T-helper 1 cell treated with Interleukin-12 subunit alpha and Interleukin-12 subunit beta and Interleukin-4 antibody, amounts not matched to agents 30 μg/mL and 1 μg/mL, for 36 hours (primary cell): ENCODE measurements around the gene GPN2.
A peak's percentile ranks its signal among the peaks of the same experiment; 100 is the strongest.
"Not testable (repeated sequence)": the region's sequence is repeated elsewhere in the genome, so short reads cannot be mapped to it uniquely, and the experiment has no call there.

Source experiments
- H3K27ac Mint-ChIP-seq: one replicate; pipeline ENCODE4 v1.8.0; 2021; ENCODE audit warnings: mild to moderate bottlenecking, mixed read lengths
- H3K27me3 Mint-ChIP-seq: one replicate; pipeline ENCODE4 v1.8.0; 2021; ENCODE audit warnings: low read depth, mixed read lengths
- H3K36me3 Mint-ChIP-seq: one replicate; pipeline ENCODE4 v1.8.0; 2021; ENCODE audit warnings: low read depth, mixed read lengths
- H3K4me1 Mint-ChIP-seq: one replicate; pipeline ENCODE4 v1.8.0; 2021; ENCODE audit warnings: low read depth, mixed read lengths
- H3K4me3 Mint-ChIP-seq: one replicate; pipeline ENCODE4 v1.8.0; 2021; ENCODE audit warnings: mild to moderate bottlenecking, moderate library complexity, mixed read lengths
- H3K9me3 Mint-ChIP-seq: one replicate; pipeline ENCODE4 v1.8.0; 2021; ENCODE audit warnings: mixed read lengths

The GPN2 gene

DNA sequence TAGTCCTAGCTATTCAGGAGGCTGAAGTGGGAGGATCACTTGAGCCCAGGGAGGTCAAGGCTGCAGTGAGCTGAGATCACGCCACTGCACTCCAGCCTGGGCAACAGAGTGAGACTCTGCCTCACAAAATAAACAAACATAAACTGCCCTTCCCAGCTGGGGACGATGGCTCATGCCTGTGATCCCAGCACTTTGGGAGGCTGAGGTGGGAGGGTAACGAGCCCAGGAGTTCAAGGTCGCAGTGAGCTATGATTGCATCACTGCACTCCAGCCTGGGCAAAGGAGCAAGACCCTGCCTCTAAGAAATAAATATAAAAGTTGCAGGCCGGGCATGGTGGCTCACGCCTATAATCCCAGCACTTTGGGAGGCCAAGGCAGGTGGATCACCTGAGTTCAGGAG lies 8.5 kb downstream of the GPN2 start:
- not testable (repeated sequence) for H3K4me1 Mint-ChIP-seq, H3K27me3 Mint-ChIP-seq, H3K4me3 Mint-ChIP-seq, H3K27ac Mint-ChIP-seq, H3K9me3 Mint-ChIP-seq
- H3K36me3 Mint-ChIP-seq = peaks cover 33% of the 10 kb centered on the region

DNA sequence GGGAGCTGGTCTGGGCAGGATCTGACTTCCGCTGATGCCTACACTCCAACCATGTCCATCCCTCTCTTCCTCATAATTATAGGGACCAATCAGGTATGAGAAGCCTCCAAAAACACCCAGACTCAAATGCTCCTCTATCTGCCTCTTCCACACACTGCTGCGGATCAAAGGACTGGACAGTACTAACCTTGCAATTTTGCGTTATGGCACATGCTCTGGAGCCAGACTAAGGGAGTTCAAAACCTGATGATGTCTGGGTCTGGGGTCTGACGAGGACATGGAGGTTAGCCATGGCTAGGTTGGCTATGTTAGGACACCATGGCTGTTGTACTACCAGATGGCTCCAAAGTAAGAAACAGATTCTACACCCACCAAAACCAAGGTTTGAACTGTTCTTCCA lies 10.3 kb downstream of the GPN2 start:
- H3K27ac Mint-ChIP-seq = no peak overlapping the region
- no peaks in the 10 kb centered on the region for H3K4me1 Mint-ChIP-seq
- H3K9me3 Mint-ChIP-seq = no peaks in the 10 kb centered on the region
- H3K4me3 Mint-ChIP-seq = no peak overlapping the region
- H3K27me3 Mint-ChIP-seq = no peaks in the 10 kb centered on the region
- H3K36me3 Mint-ChIP-seq = peaks cover 26% of the 10 kb centered on the region

DNA sequence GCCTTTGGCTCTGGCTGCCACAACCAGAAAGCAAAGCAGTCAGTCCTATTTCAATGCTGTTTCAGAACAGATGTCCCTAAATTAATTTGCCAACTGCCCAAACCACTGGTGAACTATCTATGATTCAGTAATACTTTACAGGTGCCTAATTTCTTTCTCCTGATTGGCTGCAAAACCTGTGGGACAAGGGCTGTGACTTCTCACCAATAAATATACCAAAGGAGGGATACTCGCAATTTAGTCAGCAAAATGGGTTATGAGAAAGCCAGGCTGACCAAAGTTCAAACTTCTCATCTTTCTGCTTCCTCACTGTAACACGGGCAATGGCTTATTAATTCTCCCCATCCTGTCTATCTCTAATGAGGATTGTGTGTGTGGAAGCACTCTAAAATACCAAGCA lies 12.8 kb downstream of the GPN2 start:
- Mint-ChIP-seq H3K27ac (no peak overlapping the region), H3K36me3 (peaks cover 5% of the 10 kb centered on the region), H3K4me1 (no peaks in the 10 kb centered on the region), H3K9me3 (no peaks in the 10 kb centered on the region), H3K27me3 (no peaks in the 10 kb centered on the region), H3K4me3 (no peak overlapping the region)

DNA sequence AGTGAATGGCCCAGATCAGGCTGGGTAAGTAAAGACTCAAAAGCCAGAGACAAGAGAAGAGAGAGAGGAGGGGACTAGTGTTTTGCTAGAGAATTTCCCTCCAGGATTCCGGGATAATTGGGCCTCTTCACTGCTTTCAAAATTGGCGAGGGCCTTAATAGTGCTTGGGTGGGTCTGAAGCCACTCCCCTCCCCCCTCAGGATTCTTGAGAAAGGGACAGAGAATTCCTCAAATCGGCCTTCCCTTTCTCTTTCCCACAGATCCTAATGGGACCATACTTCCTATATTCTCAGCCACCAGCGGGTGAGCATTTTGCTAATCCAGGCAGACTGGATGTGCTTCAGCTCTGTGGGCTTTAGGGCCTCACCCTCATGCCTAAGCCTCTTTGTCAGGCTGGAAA lies 15.2 kb downstream of the GPN2 start:
- H3K9me3 Mint-ChIP-seq = no peaks in the 10 kb centered on the region
- H3K27me3 Mint-ChIP-seq = no peaks in the 10 kb centered on the region
- no peak overlapping the region for H3K27ac Mint-ChIP-seq
- peaks cover 2% of the 10 kb centered on the region for H3K36me3 Mint-ChIP-seq
- H3K4me1 Mint-ChIP-seq = no peaks in the 10 kb centered on the region
- H3K4me3 Mint-ChIP-seq = no peak overlapping the region

DNA sequence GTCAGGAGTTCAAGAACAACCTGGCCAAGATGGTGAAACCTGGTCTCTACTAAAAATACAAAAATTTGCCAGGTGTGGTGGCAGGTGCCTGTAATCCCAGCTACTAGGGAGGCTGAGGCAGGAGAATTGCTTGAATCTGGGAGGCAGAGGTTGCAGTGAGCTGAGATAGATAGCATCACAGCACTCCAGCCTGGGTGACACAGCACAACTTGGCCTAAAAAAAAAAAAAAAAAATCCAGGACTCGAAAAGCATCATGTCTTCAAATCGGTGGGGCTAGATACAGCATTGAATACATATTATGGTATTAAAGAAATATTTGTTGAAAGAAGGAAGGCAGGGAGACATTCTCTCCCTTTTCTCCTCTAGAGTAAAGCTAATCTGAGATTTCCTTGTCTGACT lies 17.0 kb downstream of the GPN2 start:
- H3K27ac Mint-ChIP-seq, H3K27me3 Mint-ChIP-seq: not testable (repeated sequence)

DNA sequence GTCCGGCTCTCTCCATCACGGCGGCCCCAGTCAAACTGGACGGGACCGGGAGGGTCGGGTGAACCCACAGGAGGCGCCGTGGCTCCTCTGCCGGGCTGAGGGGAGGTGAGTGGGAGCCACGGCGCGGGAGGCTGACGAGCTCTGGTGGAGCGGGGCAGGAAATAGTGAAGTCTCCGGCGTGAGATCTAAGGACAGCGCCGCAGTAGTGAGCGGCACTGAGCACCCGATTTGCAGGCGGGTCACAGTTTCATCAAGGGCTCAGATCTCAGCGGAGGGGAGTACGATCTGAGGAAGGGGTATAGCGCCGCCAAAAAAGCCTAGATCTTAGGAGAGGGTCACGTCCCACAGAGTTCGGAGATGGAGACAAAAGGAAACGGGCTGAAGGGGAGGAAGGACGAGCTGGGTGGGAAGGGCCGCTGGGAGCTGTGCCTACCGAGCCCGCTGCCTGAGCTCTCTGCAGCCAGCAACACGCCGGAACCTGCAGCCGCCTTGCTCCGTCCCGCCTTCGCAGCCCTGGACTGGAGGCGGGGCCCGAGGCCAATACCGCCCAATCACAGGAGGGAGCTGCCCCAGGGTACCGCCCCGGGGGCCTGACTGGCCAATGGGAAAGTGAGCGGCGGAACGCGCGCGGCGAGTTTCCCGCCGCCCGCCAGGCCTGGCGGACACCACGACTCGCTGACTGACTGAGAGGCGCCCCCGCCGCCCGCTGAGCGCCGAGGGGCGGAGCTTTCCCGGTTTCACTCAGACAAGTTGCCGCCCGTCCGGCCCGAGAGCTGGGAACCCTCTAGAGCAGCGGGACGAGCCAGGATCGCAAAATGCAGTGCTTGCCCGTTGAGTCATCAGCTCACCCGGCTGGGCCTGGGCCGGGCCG lies 25.2 kb downstream of the GPN2 start:
- Mint-ChIP-seq H3K27me3 (no peaks in the 10 kb centered on the region), H3K4me3 (peak overlapping the region; percentile 99), H3K27ac (peak overlapping the region; percentile 99), H3K4me1 (peaks cover 27% of the 10 kb centered on the region), H3K36me3 (no peaks in the 10 kb centered on the region), H3K9me3 (no peaks in the 10 kb centered on the region)

More for the DNA sequence above, 17.0 kb downstream of the GPN2 start:
- not testable (repeated sequence) for H3K9me3 Mint-ChIP-seq, H3K4me3 Mint-ChIP-seq, H3K36me3 Mint-ChIP-seq, H3K4me1 Mint-ChIP-seq

DNA sequence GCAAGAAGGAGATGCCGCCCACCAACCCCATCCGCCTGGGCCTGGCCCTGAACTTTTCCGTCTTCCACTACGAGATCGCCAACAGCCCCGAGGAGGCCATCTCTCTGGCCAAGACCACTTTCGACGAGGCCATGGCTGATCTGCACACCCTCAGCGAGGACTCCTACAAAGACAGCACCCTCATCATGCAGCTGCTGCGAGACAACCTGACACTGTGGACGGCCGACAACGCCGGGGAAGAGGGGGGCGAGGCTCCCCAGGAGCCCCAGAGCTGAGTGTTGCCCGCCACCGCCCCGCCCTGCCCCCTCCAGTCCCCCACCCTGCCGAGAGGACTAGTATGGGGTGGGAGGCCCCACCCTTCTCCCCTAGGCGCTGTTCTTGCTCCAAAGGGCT lies 26.4 kb downstream of the GPN2 start:
- Mint-ChIP-seq H3K4me1 (peaks cover 27% of the 10 kb centered on the region), H3K4me3 (peak overlapping the region; percentile 99), H3K9me3 (no peaks in the 10 kb centered on the region), H3K27ac (no peak overlapping the region), H3K36me3 (no peaks in the 10 kb centered on the region), H3K27me3 (no peaks in the 10 kb centered on the region)

DNA sequence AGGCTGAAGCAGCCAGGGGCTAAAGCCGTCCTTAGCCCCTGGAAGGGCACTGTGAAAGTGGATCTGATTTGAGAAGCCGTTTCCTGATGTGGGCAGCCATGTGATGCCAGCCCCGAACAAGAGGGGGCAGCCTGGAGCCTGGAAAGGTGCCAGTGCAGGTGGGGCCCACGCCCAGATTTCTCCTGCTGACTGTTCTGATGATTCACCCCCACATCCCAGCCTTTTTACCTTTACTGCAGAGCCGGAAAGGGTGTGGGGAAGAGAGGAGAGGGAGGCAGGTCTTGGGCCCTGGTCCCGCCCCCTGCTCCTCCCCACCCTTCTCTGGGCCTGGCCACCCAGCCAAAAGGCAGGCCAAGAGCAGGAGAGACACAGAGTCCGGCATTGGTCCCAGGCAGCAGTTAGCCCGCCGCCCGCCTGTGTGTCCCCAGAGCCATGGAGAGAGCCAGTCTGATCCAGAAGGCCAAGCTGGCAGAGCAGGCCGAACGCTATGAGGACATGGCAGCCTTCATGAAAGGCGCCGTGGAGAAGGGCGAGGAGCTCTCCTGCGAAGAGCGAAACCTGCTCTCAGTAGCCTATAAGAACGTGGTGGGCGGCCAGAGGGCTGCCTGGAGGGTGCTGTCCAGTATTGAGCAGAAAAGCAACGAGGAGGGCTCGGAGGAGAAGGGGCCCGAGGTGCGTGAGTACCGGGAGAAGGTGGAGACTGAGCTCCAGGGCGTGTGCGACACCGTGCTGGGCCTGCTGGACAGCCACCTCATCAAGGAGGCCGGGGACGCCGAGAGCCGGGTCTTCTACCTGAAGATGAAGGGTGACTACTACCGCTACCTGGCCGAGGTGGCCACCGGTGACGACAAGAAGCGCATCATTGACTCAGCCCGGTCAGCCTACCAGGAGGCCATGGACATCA lies 27.1 kb downstream of the GPN2 start, which contains the start of gene SFN:
TSS of gene SFN (plus strand) at position 369 of the 904 bp plus-strand sequence. CDS start at position 433, 64 bp downstream.
- Mint-ChIP-seq H3K4me1 (peaks cover 27% of the 10 kb centered on the region), H3K36me3 (no peaks in the 10 kb centered on the region), H3K27ac (peak within 1 kb of the TSS; percentile 55), H3K9me3 (no peaks in the 10 kb centered on the region), H3K4me3 (peak within 1 kb of the TSS; percentile 99), H3K27me3 (no peaks in the 10 kb centered on the region)

DNA sequence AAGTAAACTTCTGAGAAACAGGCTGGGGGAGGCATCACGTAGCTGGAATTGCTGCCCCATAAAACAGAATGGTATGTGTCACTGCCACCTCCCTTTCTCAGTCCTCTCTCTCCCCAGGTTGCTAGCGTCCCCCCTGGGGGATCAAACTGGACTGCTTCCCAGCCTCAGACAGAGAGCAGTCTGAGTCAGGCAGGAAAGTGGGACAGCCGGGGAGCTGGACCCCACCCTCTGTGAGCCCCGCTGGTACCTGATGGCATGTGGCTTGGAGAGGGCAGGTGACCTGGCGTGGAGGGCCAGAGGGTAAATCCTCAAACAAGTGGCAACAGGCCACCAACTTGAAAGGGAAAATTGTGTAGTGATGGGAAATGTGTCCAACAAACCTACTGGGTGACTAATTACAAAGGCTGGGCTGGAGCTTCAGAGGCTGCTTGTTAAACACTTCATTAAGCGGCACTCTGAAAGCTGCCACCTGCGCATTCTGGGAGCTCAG lies 28.1 kb downstream of the GPN2 start:
- Mint-ChIP-seq H3K27me3 (no peaks in the 10 kb centered on the region), H3K36me3 (peaks cover 2% of the 10 kb centered on the region), H3K27ac (no peak overlapping the region), H3K4me3 (no peak overlapping the region), H3K9me3 (no peaks in the 10 kb centered on the region), H3K4me1 (peaks cover 27% of the 10 kb centered on the region)

DNA sequence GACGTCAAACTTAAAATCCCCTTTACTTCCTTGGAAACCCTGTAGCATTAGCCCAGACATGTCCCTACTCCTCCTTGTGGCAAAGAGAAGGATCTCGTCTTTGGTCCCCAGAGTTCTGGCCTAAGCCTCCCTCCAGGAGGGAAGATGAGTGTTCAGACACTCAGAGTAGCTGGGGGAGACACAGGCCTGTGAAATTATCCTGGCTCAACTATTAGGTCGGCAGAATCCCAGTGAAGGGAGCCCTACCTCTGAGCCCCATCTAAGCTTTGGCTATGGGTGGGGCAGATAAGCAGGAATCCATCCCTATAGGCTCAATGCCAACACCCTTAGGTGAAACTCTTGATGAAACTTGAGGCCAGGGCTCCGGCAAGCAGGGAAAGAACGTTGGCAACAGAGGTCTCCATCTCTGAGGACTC lies 28.8 kb downstream of the GPN2 start:
- Mint-ChIP-seq H3K4me3 (no peak overlapping the region), H3K27ac (peak overlapping the region; percentile 6), H3K4me1 (peaks cover 27% of the 10 kb centered on the region)

DNA sequence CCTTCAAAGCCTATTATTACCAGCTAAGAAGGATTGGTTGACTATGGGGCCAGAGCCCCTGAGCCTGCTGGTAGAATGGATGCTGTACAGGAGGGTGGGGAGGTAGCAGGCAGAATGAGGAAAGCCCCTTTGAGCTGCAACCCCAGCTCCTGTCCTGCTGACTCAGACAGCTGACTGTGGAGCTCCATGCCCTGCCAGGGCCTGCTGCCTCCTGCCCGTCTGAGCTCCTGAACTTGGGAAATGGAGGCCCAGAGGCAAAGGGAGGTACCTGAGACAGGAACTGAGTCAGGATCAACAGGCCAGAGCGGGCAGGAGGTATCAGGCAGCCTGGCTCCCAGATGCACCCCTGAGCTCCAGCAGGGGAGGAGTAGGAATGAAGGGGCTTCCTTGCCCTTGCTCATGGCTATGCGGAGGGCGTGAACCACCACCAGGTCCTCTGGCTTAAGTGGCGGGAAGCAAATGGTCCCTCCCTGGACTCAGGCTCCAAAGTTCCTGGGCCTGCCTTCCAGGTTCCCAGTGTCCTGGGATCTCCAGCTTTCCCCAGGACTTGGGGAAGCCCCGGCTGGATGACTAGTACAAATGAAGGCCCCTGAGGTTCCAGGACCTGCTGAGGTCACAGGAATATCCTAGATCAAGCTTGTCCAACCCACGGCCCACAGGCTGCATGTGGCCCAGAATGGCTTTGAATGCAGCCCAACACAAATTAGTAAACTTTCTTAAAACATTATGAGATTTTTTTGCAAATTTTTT lies 31.0 kb downstream of the GPN2 start:
- H3K27me3 Mint-ChIP-seq = no peaks in the 10 kb centered on the region
- peaks cover 15% of the 10 kb centered on the region for H3K4me1 Mint-ChIP-seq
- no peak overlapping the region for H3K27ac Mint-ChIP-seq
- no peaks in the 10 kb centered on the region for H3K9me3 Mint-ChIP-seq
- no peak overlapping the region for H3K4me3 Mint-ChIP-seq
- H3K36me3 Mint-ChIP-seq = peaks cover 11% of the 10 kb centered on the region

More for the DNA sequence above, 28.8 kb downstream of the GPN2 start:
- Mint-ChIP-seq H3K27me3 (no peaks in the 10 kb centered on the region), H3K9me3 (no peaks in the 10 kb centered on the region), H3K36me3 (peaks cover 2% of the 10 kb centered on the region)

DNA sequence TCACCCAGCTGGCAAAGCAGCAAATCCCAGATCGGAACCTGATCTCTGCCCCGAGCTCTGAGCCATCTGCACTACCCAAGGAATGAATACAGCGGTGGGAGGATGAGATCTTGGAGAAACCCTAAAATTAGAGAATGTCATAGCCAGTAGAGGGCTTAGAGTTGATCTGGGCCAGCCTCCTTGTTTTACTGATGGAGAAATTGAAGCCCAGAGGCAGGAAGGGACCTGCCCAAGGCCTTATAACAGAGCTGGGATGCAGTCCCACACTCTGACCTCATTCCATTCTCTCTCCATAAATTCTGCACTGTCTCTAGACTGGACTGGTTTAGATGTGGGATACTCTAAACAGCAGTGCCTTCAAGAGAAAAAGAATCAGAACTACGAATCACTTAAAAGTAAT lies 31.9 kb downstream of the GPN2 start:
- Mint-ChIP-seq H3K9me3 (no peaks in the 10 kb centered on the region), H3K36me3 (peaks cover 13% of the 10 kb centered on the region), H3K4me3 (no peak overlapping the region), H3K27ac (no peak overlapping the region), H3K4me1 (peaks cover 12% of the 10 kb centered on the region), H3K27me3 (no peaks in the 10 kb centered on the region)

DNA sequence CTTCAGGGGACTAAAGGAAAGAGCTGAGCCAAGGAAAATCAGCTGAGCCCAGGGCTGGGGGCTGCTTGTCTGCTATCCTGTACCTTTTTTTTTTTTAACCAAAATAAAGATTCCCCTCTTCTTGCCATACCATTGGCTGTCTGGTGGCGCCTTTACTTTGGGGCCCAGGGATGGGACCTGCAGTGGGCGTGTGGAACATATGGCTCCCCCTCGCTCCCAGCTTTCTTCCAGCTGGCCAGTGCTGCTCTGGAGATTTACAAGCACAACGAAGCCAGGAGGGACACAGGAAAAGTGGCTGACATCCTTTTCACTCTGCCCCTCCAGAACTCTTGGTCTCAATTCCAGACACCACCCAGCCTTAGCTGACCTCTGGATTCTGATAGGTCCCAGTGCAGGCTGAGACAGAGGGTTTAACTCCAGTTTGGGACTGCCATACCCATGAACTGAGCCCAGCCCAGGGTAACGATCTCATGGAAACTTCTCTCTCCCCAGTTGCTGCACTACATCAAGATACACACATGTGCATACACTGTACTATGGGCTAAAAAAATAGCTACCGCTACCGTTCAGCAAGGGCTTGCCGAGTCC lies 32.5 kb downstream of the GPN2 start:
- H3K4me3 Mint-ChIP-seq = no peak overlapping the region
- peaks cover 10% of the 10 kb centered on the region for H3K4me1 Mint-ChIP-seq
- H3K9me3 Mint-ChIP-seq = no peaks in the 10 kb centered on the region
- H3K36me3 Mint-ChIP-seq = peaks cover 19% of the 10 kb centered on the region
- H3K27me3 Mint-ChIP-seq = no peaks in the 10 kb centered on the region
- H3K27ac Mint-ChIP-seq = no peak overlapping the region
